ENCODE data around the gene CCDC141. TPM values are rescaled to one million over a fixed set of nuclear protein-coding genes. Genes with fewer than 3 reads are reported as not detected.

The CCDC141 gene
- total and polyA plus RNA-seq, 2 experiments from 2014 or later: 11.7 to 13.4 TPM

DNA sequence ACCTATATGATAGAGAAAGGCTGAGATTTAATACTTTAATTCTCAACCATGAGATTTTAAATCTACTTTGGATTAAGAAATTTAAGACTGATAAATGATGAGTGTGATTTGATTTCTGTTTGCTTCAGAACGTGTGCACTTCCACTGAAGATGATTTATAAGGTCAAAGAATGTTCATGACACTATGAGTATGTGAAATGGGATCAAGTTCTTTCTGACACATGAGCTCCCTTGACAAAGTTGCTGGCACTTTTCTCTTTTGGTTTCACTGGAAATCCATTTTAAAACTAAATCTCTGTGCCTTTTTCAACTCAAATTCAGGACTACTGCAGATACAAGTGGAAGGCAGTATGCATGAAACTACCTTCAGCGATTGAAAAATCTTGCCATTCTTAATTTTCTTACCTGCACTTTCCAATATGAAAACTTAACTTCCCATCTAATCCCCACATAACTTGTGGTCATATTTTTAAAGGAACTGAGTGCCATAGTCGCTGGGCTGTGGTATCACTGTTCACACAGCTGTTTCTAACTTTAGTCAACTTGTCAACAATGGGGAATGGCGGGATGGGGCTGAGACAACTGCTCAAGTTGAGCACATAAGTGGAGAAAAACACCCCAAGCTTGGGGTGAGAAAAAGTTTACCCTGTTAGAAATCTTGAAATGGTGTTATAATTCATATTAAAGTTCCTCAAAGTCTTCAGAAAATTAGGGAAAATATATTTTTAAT lies 190.9 kb downstream of the CCDC141 start:
- peaks cover 3% of the 10 kb centered on the region for H3K27me3 Mint-ChIP-seq (ENCODE audit: insufficient read depth, low read depth, poor library complexity)

DNA sequence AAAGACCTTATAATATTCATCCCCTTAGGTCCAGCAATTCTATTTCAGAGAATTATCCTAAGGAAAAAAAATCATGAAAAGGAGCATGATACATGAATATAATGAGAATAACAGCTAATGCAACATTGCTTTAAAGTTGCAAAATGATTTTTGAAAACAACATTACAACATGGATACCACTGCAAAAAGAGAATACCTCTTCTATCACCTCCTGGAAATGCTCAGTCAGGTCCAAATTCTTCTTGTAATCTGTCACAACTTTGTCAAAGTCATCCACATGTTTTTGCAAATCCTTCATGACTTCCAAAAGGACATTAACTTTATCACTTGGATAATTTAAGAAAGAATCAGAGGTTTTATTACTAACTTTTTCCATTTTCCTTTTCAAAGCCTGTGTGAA lies 194.8 kb downstream of the CCDC141 start:
- 0 out of 3 replicates have a peak, but pooled peaks cover 3% of the 10 kb centered on the region for H3K36me3 Mint-ChIP-seq (ENCODE audit: low read depth)
- H3K9me3 Mint-ChIP-seq: no peaks in the 10 kb centered on the region
- H3K27ac Mint-ChIP-seq: no peak overlapping the region
- Histone ChIP-seq H3K36me3 (ENCODE audit: insufficient read depth) (no peaks in the 10 kb centered on the region), H3K4me2 (no peak overlapping the region), H3K4me3 (no peak overlapping the region), H3K27me3 (ENCODE audit: insufficient read depth) (no peaks in the 10 kb centered on the region), H2AFZ (no peak overlapping the region), H3K27ac (ENCODE audit: low read depth) (no peak overlapping the region), H3K4me1 (ENCODE audit: insufficient read depth) (no peaks in the 10 kb centered on the region), H3K9me2 (ENCODE audit: insufficient read depth) (no peaks in the 10 kb centered on the region), H3F3A (replicated peaks; ENCODE audit: low read depth) (no peaks in the 10 kb centered on the region), H4K20me1 (replicated peaks; ENCODE audit: insufficient read depth) (no peaks in the 10 kb centered on the region), H3K79me2 (replicated peaks; ENCODE audit: insufficient read depth) (no peaks in the 10 kb centered on the region)
- TF ChIP-seq, protein P1, sequence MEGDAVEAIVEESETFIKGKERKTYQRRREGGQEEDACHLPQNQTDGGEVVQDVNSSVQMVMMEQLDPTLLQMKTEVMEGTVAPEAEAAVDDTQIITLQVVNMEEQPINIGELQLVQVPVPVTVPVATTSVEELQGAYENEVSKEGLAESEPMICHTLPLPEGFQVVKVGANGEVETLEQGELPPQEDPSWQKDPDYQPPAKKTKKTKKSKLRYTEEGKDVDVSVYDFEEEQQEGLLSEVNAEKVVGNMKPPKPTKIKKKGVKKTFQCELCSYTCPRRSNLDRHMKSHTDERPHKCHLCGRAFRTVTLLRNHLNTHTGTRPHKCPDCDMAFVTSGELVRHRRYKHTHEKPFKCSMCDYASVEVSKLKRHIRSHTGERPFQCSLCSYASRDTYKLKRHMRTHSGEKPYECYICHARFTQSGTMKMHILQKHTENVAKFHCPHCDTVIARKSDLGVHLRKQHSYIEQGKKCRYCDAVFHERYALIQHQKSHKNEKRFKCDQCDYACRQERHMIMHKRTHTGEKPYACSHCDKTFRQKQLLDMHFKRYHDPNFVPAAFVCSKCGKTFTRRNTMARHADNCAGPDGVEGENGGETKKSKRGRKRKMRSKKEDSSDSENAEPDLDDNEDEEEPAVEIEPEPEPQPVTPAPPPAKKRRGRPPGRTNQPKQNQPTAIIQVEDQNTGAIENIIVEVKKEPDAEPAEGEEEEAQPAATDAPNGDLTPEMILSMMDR (conservative IDR thresholded peaks at IDR 0.05; ENCODE audit: low read depth in 2 of 2): no peak
- TF ChIP-seq, protein P2, sequence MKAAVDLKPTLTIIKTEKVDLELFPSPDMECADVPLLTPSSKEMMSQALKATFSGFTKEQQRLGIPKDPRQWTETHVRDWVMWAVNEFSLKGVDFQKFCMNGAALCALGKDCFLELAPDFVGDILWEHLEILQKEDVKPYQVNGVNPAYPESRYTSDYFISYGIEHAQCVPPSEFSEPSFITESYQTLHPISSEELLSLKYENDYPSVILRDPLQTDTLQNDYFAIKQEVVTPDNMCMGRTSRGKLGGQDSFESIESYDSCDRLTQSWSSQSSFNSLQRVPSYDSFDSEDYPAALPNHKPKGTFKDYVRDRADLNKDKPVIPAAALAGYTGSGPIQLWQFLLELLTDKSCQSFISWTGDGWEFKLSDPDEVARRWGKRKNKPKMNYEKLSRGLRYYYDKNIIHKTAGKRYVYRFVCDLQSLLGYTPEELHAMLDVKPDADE (IDR thresholded peaks at IDR 0.05): no peak
- TF ChIP-seq STAT1 (IDR thresholded peaks at IDR 0.05; ENCODE audit: unreplicated experiment): no peak
- TF ChIP-seq ZNF114 (CRISPR knock-in tag; IDR thresholded peaks at IDR 0.05): no peak
- TF ChIP-seq, protein P3, sequence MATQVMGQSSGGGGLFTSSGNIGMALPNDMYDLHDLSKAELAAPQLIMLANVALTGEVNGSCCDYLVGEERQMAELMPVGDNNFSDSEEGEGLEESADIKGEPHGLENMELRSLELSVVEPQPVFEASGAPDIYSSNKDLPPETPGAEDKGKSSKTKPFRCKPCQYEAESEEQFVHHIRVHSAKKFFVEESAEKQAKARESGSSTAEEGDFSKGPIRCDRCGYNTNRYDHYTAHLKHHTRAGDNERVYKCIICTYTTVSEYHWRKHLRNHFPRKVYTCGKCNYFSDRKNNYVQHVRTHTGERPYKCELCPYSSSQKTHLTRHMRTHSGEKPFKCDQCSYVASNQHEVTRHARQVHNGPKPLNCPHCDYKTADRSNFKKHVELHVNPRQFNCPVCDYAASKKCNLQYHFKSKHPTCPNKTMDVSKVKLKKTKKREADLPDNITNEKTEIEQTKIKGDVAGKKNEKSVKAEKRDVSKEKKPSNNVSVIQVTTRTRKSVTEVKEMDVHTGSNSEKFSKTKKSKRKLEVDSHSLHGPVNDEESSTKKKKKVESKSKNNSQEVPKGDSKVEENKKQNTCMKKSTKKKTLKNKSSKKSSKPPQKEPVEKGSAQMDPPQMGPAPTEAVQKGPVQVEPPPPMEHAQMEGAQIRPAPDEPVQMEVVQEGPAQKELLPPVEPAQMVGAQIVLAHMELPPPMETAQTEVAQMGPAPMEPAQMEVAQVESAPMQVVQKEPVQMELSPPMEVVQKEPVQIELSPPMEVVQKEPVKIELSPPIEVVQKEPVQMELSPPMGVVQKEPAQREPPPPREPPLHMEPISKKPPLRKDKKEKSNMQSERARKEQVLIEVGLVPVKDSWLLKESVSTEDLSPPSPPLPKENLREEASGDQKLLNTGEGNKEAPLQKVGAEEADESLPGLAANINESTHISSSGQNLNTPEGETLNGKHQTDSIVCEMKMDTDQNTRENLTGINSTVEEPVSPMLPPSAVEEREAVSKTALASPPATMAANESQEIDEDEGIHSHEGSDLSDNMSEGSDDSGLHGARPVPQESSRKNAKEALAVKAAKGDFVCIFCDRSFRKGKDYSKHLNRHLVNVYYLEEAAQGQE (IDR thresholded peaks at IDR 0.05; ENCODE audit: unreplicated experiment): no peak
- H3K4me3 Mint-ChIP-seq: no peak overlapping the region
- DNase-seq (ENCODE audit: low spot score) (no peak), ATAC-seq (no peak)
- peaks cover 3% of the 10 kb centered on the region for H3K27me3 Mint-ChIP-seq (ENCODE audit: insufficient read depth, low read depth, poor library complexity)
- H3K4me1 Mint-ChIP-seq: no peaks in the 10 kb centered on the region

More for the DNA sequence above, 190.9 kb downstream of the CCDC141 start:
- TF ChIP-seq ZNF114 (CRISPR knock-in tag; IDR thresholded peaks at IDR 0.05): no peak
- TF ChIP-seq, protein P1 (conservative IDR thresholded peaks at IDR 0.05; ENCODE audit: low read depth in 2 of 2): no peak
- TF ChIP-seq CREB1 (CRISPR knock-in tag; IDR thresholded peaks at IDR 0.05; ENCODE audit: low read depth): no peak
- H3K9me3 Mint-ChIP-seq: no peaks in the 10 kb centered on the region
- H3F3A ChIP-seq (replicated peaks; ENCODE audit: low read depth): no peaks in the 10 kb centered on the region
- no peak overlapping the region for H3K4me2 ChIP-seq
- H3K4me3 ChIP-seq: no peak overlapping the region
- no peaks in the 10 kb centered on the region for H3K27me3 ChIP-seq (ENCODE audit: insufficient read depth)
- no peaks in the 10 kb centered on the region for H3K36me3 ChIP-seq (ENCODE audit: insufficient read depth)
- H3K4me3 Mint-ChIP-seq: no peak overlapping the region
- no peaks in the 10 kb centered on the region for H4K20me1 ChIP-seq (replicated peaks; ENCODE audit: insufficient read depth)
- peaks cover 16% of the 10 kb centered on the region for H3K4me1 Mint-ChIP-seq
- peaks cover 17% of the 10 kb centered on the region for H3K4me1 ChIP-seq (ENCODE audit: insufficient read depth)
- no peaks in the 10 kb centered on the region for H3K79me2 ChIP-seq (replicated peaks; ENCODE audit: insufficient read depth)
- no peak overlapping the region for H3K27ac ChIP-seq (ENCODE audit: low read depth)
- ATAC-seq (no peak), DNase-seq (ENCODE audit: low spot score) (no peak)
- H2AFZ ChIP-seq: 0 out of 2 replicates have a peak overlapping the region, but pooled peaks have one; percentile 25
- H3K27ac Mint-ChIP-seq: no peak overlapping the region
- H3K36me3 Mint-ChIP-seq (ENCODE audit: low read depth): no peaks in the 10 kb centered on the region
- H3K9me2 ChIP-seq (ENCODE audit: insufficient read depth): no peaks in the 10 kb centered on the region

Measured in GM23338 (cell line).